Adipocyte (in vitro differentiated cells): Measurements from ENCODE around the gene DENND1A.

Experiments used
- DNase-seq: peaks from one replicate; pipeline ENCODE4 v3.0.0-alpha.2; 2015; ENCODE audit warnings: low read depth
- H3K27me3 ChIP-seq: replicated peaks from 2 replicates; pipeline ENCODE4 v1.7.0; 2013; ENCODE audit warnings: mild to moderate bottlenecking, low read length, moderate library complexity; ENCODE audit not compliant: control insufficient read depth, insufficient read depth
- H3K36me3 ChIP-seq: 2 replicates; pipeline ENCODE4 v1.7.0; 2013; ENCODE audit warnings: low read length, mild to moderate bottlenecking, moderate library complexity; ENCODE audit not compliant: control insufficient read depth, insufficient read depth, severe bottlenecking
- H3K4me1 ChIP-seq: 2 replicates; pipeline ENCODE4 v1.7.0; 2013; ENCODE audit warnings: mild to moderate bottlenecking, low read length, moderate library complexity; ENCODE audit not compliant: control insufficient read depth, insufficient read depth
- H3K4me3 ChIP-seq: 2 replicates; pipeline ENCODE4 v1.7.0; 2013; ENCODE audit warnings: mild to moderate bottlenecking, low read length, moderate library complexity
- H3K9ac ChIP-seq: 2 replicates; pipeline ENCODE4 v1.7.0; 2013; ENCODE audit warnings: mild to moderate bottlenecking, low read length, moderate library complexity
- H3K9me3 ChIP-seq: 2 replicates; pipeline ENCODE4 v1.7.0; 2013; ENCODE audit warnings: mild to moderate bottlenecking, low read length, moderate library complexity; ENCODE audit not compliant: control insufficient read depth

DENND1A gene

GRCh38 chr9:123391946-123392345, 538.0 kb downstream of the DENND1A start:
- Histone ChIP-seq H3K4me3 (no peak overlapping the region), H3K9ac (no peak overlapping the region), H3K4me1 (no peaks in the 10 kb centered on the region), H3K9me3 (peaks cover 6% of the 10 kb centered on the region), H3K36me3 (no peaks in the 10 kb centered on the region), H3K27me3 (peaks cover 13% of the 10 kb centered on the region)
- DNase-seq: no peak

DNA sequence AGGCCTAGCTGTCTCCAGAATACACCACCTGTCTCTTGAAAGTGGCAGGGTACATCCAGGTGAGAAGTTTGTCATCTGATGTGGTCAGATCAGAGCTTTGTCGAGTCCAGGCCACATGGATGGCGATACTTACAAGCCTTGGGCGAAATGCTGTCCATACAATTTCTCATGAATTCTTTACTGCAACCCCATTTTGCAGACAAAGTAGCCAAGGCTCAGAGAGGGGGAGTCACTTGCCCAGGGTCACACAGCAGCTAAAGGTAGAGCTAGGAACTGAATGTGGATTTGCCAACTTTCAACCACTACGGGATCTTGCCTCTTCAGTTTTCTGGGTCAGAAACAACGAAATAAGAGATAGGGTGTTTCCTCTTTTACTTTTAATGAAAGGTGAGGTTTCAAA, 538.7 kb downstream of the DENND1A start:
- H3K36me3 ChIP-seq: no peaks in the 10 kb centered on the region
- peaks cover 16% of the 10 kb centered on the region for H3K27me3 ChIP-seq
- H3K4me1 ChIP-seq: no peaks in the 10 kb centered on the region
- peaks cover 6% of the 10 kb centered on the region for H3K9me3 ChIP-seq
- no peak for DNase-seq
- no peak overlapping the region for H3K4me3 ChIP-seq
- H3K9ac ChIP-seq: no peak overlapping the region

- no peak overlapping the region for H3K4me3 ChIP-seq
- H3K36me3 ChIP-seq: no peaks in the 10 kb centered on the region
- no peaks in the 10 kb centered on the region for H3K4me1 ChIP-seq
- peaks cover 6% of the 10 kb centered on the region for H3K9me3 ChIP-seq
- H3K27me3 ChIP-seq: peaks cover 16% of the 10 kb centered on the region
- no peak for DNase-seq
- H3K9ac ChIP-seq: no peak overlapping the region
These were observed 539.4 kb downstream of the DENND1A start for GRCh38 chr9:123390337-123391135.

GRCh38 chr9:123389698-123390097, 540.2 kb downstream of the DENND1A start:
- no peaks in the 10 kb centered on the region for H3K4me1 ChIP-seq
- peaks cover 6% of the 10 kb centered on the region for H3K9me3 ChIP-seq
- H3K4me3 ChIP-seq: no peak overlapping the region
- no peak for DNase-seq
- H3K27me3 ChIP-seq: peaks cover 16% of the 10 kb centered on the region
- no peak overlapping the region for H3K9ac ChIP-seq
- H3K36me3 ChIP-seq: no peaks in the 10 kb centered on the region

- Histone ChIP-seq H3K9me3 (peaks cover 6% of the 10 kb centered on the region), H3K9ac (no peak overlapping the region), H3K4me1 (no peaks in the 10 kb centered on the region), H3K36me3 (no peaks in the 10 kb centered on the region), H3K4me3 (no peak overlapping the region), H3K27me3 (peaks cover 16% of the 10 kb centered on the region)
- no peak for DNase-seq
These were observed 540.9 kb downstream of the DENND1A start for GRCh38 chr9:123389070-123389469.

DNA sequence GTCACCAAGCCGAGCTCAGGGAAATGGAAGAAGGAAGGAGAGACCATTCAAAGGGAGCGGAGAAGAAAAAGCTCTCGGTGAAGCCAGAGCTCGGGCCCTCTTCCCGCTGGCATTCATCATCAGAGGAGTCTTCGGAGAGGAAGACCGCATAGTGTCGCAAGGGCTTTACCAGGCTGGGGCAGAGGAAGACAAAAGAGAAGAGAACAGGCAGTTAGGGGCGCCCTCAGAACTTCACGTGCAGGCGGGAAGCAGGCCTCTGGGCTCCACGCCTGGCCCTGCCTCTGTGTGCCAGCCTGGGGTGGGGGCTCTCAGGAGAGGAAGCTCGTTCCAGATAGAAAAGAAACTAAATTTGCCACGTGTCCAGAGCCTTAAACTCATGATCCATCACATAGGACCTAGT, 542.2 kb downstream of the DENND1A start:
- no peaks in the 10 kb centered on the region for H3K4me1 ChIP-seq
- no peak for DNase-seq
- H3K36me3 ChIP-seq: no peaks in the 10 kb centered on the region
- H3K9me3 ChIP-seq: peaks cover 3% of the 10 kb centered on the region
- H3K27me3 ChIP-seq: peaks cover 16% of the 10 kb centered on the region
- H3K9ac ChIP-seq: no peak overlapping the region
- H3K4me3 ChIP-seq: no peak overlapping the region

DNA sequence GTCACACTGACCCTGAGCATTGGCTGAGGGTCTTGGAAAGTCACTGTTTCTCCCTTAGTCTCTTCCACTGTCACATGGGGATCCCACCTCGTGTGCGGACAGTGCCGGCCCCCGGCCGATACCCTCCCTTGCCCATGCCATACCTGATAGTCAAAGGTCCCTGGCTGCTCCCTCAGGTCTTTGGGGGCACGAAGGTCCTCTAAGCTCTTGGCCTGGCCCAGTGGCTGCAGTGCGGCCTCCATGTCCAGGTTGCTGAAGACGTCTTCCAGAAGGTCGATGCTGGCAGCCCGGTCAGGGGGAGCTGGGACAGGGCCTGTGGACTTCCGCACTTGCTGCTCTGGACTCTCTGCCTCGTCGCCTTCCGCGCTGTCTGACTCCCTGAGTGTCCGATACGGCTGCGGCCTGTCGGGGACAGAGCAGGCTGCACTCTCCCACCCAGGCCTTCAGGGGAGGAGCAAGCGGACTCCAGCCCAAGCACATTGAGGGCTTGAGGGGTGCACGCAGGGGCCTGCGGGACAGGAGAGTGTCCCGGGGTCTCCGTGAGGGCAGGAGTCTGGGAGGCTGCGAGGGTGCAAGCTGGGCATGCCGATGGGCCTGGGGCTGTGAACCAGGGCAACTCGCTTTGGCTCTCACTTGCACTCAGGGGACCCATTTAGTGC, 546.3 kb downstream of the DENND1A start:
- DNase-seq: no peak
- H3K4me1 ChIP-seq: no peaks in the 10 kb centered on the region
- no peaks in the 10 kb centered on the region for H3K9me3 ChIP-seq
- H3K27me3 ChIP-seq: peaks cover 8% of the 10 kb centered on the region
- no peak overlapping the region for H3K9ac ChIP-seq
- H3K4me3 ChIP-seq: no peak overlapping the region
- H3K36me3 ChIP-seq: no peaks in the 10 kb centered on the region

- Histone ChIP-seq H3K9me3 (no peaks in the 10 kb centered on the region), H3K4me3 (no peak overlapping the region), H3K27me3 (peaks cover 9% of the 10 kb centered on the region), H3K9ac (no peak overlapping the region), H3K36me3 (no peaks in the 10 kb centered on the region), H3K4me1 (no peaks in the 10 kb centered on the region)
- DNase-seq: no peak
These were observed 547.0 kb downstream of the DENND1A start for GRCh38 chr9:123382653-123383511.

DNA sequence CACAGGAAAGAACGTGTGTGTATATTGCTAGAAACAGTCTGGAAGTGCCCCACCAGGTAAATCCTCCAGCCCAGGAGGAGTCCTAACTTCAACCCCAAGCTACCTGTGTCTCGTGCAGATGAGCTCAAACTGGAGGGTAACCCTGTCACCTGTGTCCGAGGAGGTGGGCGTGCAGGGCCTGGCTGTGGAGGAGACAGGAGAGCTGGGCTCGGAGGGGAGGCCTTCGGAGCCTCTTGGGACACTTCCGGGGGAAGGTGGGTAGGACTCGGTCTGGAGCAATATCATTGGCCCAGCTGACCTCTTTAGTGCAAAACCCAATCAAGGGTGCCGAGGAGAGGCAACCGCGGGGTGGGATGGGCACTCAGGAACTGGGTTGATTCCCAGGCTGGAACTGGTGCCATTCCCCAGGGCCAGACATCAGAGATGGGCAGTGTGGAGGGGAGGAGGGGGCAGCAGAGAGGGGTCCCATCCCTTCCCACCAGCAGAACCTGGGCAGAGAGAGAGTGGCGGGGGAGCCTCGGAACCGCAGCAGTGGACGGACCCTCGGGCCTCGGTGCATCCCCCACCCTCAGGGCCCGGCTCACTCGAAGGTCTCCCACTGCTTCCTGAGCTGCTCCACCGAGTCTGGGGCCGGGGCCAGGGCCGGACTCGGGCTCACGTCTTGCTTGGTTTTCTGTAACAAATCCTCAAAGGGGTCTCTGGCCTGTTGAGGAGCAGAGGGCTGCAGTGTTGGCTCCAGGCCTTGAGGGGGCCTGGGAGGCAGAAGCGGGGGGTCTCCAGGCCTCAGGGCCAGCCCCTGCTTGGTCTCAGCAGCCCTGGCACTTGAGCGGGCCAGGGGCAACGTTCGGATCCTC, 548.8 kb downstream of the DENND1A start:
- no peak overlapping the region for H3K4me3 ChIP-seq
- no peaks in the 10 kb centered on the region for H3K4me1 ChIP-seq
- DNase-seq: no peak
- no peaks in the 10 kb centered on the region for H3K36me3 ChIP-seq
- H3K27me3 ChIP-seq: peaks cover 17% of the 10 kb centered on the region
- no peak overlapping the region for H3K9ac ChIP-seq
- H3K9me3 ChIP-seq: no peaks in the 10 kb centered on the region

- H3K4me3 ChIP-seq: no peak overlapping the region
- H3K27me3 ChIP-seq: peaks cover 25% of the 10 kb centered on the region
- no peaks in the 10 kb centered on the region for H3K4me1 ChIP-seq
- DNase-seq: no peak
- no peak overlapping the region for H3K9ac ChIP-seq
- no peaks in the 10 kb centered on the region for H3K9me3 ChIP-seq
- no peaks in the 10 kb centered on the region for H3K36me3 ChIP-seq
These were observed 550.8 kb downstream of the DENND1A start for GRCh38 chr9:123378956-123379660.
